ENCODE results near the gene STAC.
"Not testable (repeated sequence)": the region's sequence is repeated elsewhere in the genome, so short reads cannot be mapped to it uniquely, and the experiment has no call there.

Gene STAC

GRCh38 chr3:36417237-36417636, 36.9 kb downstream of the STAC start:
- DNase-seq = no peak

GRCh38 chr3:36418296-36418695, 38.0 kb downstream of the STAC start:
- DNase-seq = no peak

GRCh38 chr3:36428445-36428844, 48.1 kb downstream of the STAC start:
- no peak for DNase-seq

GRCh38 chr3:36429986-36430485, 49.7 kb downstream of the STAC start:
- DNase-seq = no peak

GRCh38 chr3:36433511-36433910, 53.2 kb downstream of the STAC start:
- DNase-seq = no peak

- DNase-seq = no peak
Measured at GRCh38 chr3:36434687-36435426, 54.6 kb downstream of the STAC start.

- no peak for DNase-seq
Measured at GRCh38 chr3:36443028-36443686, 62.9 kb downstream of the STAC start.

- DNase-seq = no peak
Measured at GRCh38 chr3:36444909-36445308, 64.6 kb downstream of the STAC start.

GRCh38 chr3:36446276-36446675, 66.0 kb downstream of the STAC start:
- DNase-seq = no peak

GRCh38 chr3:36447061-36447460, 66.8 kb downstream of the STAC start:
- no peak for DNase-seq

- no peak for DNase-seq
Measured at GRCh38 chr3:36451816-36452215, 71.5 kb downstream of the STAC start.

- not testable (repeated sequence) for DNase-seq
Measured at GRCh38 chr3:36453213-36453612, 72.9 kb downstream of the STAC start.

- DNase-seq = not testable (repeated sequence)
Measured at GRCh38 chr3:36453896-36454295, 73.6 kb downstream of the STAC start.

GRCh38 chr3:36455406-36455805, 75.1 kb downstream of the STAC start:
- no peak for DNase-seq

GRCh38 chr3:36456784-36457183, 76.5 kb downstream of the STAC start:
- DNase-seq = no peak

- no peak for DNase-seq
Measured at GRCh38 chr3:36457667-36458066, 77.4 kb downstream of the STAC start.

- no peak for DNase-seq
Measured at GRCh38 chr3:36459177-36459576, 78.9 kb downstream of the STAC start.

- DNase-seq = no peak
Measured at GRCh38 chr3:36461597-36461996, 81.3 kb downstream of the STAC start.

GRCh38 chr3:36472045-36472444, 91.7 kb downstream of the STAC start:
- DNase-seq = not testable (repeated sequence)

GRCh38 chr3:36475558-36475957, 95.3 kb downstream of the STAC start:
- no peak for DNase-seq

- DNase-seq = no peak
Measured at GRCh38 chr3:36476286-36476942, 96.1 kb downstream of the STAC start.

GRCh38 chr3:36477655-36478054, 97.4 kb downstream of the STAC start:
- no peak for DNase-seq

GRCh38 chr3:36480911-36481648, 100.8 kb downstream of the STAC start:
- no peak for DNase-seq

All from NCI-H2029 treated with DMSO at 0.1 percent for 48 hours (cell line).